ENCODE data around the gene YPEL3.

- no peak for TF ChIP-seq POLR2AphosphoS5 (IDR thresholded peaks at IDR 0.05; ENCODE audit: low read depth, low read length)
- TF ChIP-seq, protein P1, sequence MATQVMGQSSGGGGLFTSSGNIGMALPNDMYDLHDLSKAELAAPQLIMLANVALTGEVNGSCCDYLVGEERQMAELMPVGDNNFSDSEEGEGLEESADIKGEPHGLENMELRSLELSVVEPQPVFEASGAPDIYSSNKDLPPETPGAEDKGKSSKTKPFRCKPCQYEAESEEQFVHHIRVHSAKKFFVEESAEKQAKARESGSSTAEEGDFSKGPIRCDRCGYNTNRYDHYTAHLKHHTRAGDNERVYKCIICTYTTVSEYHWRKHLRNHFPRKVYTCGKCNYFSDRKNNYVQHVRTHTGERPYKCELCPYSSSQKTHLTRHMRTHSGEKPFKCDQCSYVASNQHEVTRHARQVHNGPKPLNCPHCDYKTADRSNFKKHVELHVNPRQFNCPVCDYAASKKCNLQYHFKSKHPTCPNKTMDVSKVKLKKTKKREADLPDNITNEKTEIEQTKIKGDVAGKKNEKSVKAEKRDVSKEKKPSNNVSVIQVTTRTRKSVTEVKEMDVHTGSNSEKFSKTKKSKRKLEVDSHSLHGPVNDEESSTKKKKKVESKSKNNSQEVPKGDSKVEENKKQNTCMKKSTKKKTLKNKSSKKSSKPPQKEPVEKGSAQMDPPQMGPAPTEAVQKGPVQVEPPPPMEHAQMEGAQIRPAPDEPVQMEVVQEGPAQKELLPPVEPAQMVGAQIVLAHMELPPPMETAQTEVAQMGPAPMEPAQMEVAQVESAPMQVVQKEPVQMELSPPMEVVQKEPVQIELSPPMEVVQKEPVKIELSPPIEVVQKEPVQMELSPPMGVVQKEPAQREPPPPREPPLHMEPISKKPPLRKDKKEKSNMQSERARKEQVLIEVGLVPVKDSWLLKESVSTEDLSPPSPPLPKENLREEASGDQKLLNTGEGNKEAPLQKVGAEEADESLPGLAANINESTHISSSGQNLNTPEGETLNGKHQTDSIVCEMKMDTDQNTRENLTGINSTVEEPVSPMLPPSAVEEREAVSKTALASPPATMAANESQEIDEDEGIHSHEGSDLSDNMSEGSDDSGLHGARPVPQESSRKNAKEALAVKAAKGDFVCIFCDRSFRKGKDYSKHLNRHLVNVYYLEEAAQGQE (IDR thresholded peaks at IDR 0.05; ENCODE audit: insufficient read depth in 1 of 2, low read depth in 2 of 2, low read length in 2 of 2): no peak
- TF ChIP-seq FOXP2 (optimal IDR thresholded peaks at IDR 0.05; ENCODE audit: borderline replicate concordance, extremely low read depth, extremely low read length, insufficient read depth): no peak
These were observed 13.4 kb downstream of the YPEL3 start for GRCh38 chr16:30082545-30083090.

Data from PFSK-1 (cell line).